ENCODE data around the gene TMEM91.

TMEM91 gene

GRCh38 chr19:41352609-41353465, 23.5 kb upstream of the TMEM91 start:
- peak overlapping the region; percentile 64 for H2AFZ ChIP-seq (ENCODE audit: low read length)
- H3K36me3 ChIP-seq (ENCODE audit: insufficient read depth, low read length) = peaks cover 4% of the 10 kb centered on the region; the same call in 1 of the 2 replicates
- H3K4me1 ChIP-seq (ENCODE audit: insufficient read depth, low read length, poor library complexity, severe bottlenecking) = peaks cover 43% of the 10 kb centered on the region
- H3K9me2 ChIP-seq (replicated peaks; ENCODE audit: low read depth, low read length) = no peaks in the 10 kb centered on the region
- H3K4me3 ChIP-seq (ENCODE audit: low read length, poor library complexity, severe bottlenecking) = peak overlapping the region; percentile 92
- H3K9me3 ChIP-seq (ENCODE audit: insufficient read depth, low read depth, low read length) = no peaks in the 10 kb centered on the region
- H3F3A ChIP-seq (ENCODE audit: low read depth) = no peaks in the 10 kb centered on the region; the same call in 1 of the 2 replicates
- H3K27me3 ChIP-seq (ENCODE audit: insufficient read depth, low read length, poor library complexity, severe bottlenecking) = no peaks in the 10 kb centered on the region
- TF ChIP-seq CTCF (conservative IDR thresholded peaks at IDR 0.05; ENCODE audit: low read length) = peak; percentile 75
- TF ChIP-seq EZH2phosphoT487 (IDR thresholded peaks at IDR 0.05; ENCODE audit: borderline replicate concordance) = no peak
- H4K20me1 ChIP-seq (ENCODE audit: insufficient read depth, low read length, poor library complexity, severe bottlenecking) = peaks cover 35% of the 10 kb centered on the region
- peak overlapping the region; percentile 100 for H3K4me2 ChIP-seq (ENCODE audit: low read depth, low read length, poor library complexity, severe bottlenecking)
- H3K79me2 ChIP-seq (ENCODE audit: insufficient read depth, low read length) = peaks cover 65% of the 10 kb centered on the region
- peak overlapping the region; percentile 92 for H3K9ac ChIP-seq (ENCODE audit: low read depth, low read length, poor library complexity, severe bottlenecking)

- no peaks in the 10 kb centered on the region for H3K9me3 ChIP-seq (ENCODE audit: insufficient read depth, low read depth, low read length)
- H3K36me3 ChIP-seq (ENCODE audit: insufficient read depth, low read length) = no peaks in the 10 kb centered on the region
- H3K9me2 ChIP-seq (replicated peaks; ENCODE audit: low read depth, low read length) = no peaks in the 10 kb centered on the region
- H3F3A ChIP-seq (ENCODE audit: low read depth) = no peaks in the 10 kb centered on the region; the same call in 1 of the 2 replicates
- peaks cover 58% of the 10 kb centered on the region for H3K79me2 ChIP-seq (ENCODE audit: insufficient read depth, low read length)
- peak within 1 kb of the TSS; percentile 92 for H3K4me3 ChIP-seq (ENCODE audit: low read length, poor library complexity, severe bottlenecking)
- H3K4me2 ChIP-seq (ENCODE audit: low read depth, low read length, poor library complexity, severe bottlenecking) = peak within 1 kb of the TSS; percentile 100
- TF ChIP-seq EZH2phosphoT487 (IDR thresholded peaks at IDR 0.05; ENCODE audit: borderline replicate concordance) (no peak), CTCF (conservative IDR thresholded peaks at IDR 0.05; ENCODE audit: low read length) (peak; percentile 83)
- H2AFZ ChIP-seq (ENCODE audit: low read length) = peak within 1 kb of the TSS; percentile 64
- H4K20me1 ChIP-seq (ENCODE audit: insufficient read depth, low read length, poor library complexity, severe bottlenecking) = peaks cover 35% of the 10 kb centered on the region
- H3K9ac ChIP-seq (ENCODE audit: low read depth, low read length, poor library complexity, severe bottlenecking) = peak within 1 kb of the TSS; percentile 92
- H3K4me1 ChIP-seq (ENCODE audit: insufficient read depth, low read length, poor library complexity, severe bottlenecking) = peaks cover 51% of the 10 kb centered on the region
- no peaks in the 10 kb centered on the region for H3K27me3 ChIP-seq (ENCODE audit: insufficient read depth, low read length, poor library complexity, severe bottlenecking)
These were observed 22.6 kb upstream of the TMEM91 start, which contains the start of gene TGFB1 for GRCh38 chr19:41353466-41354342. Gene TGFB1 (minus strand): TSS chr19:41353922. CDS start chr19:41353044, 878 bp downstream.

GRCh38 chr19:41354343-41354953, 21.9 kb upstream of the TMEM91 start:
- TF ChIP-seq CTCF (conservative IDR thresholded peaks at IDR 0.05; ENCODE audit: low read length) (no peak), EZH2phosphoT487 (IDR thresholded peaks at IDR 0.05; ENCODE audit: borderline replicate concordance) (no peak)
- Histone ChIP-seq H3K27me3 (ENCODE audit: insufficient read depth, low read length, poor library complexity, severe bottlenecking) (no peaks in the 10 kb centered on the region), H3K79me2 (ENCODE audit: insufficient read depth, low read length) (peaks cover 50% of the 10 kb centered on the region), H3F3A (ENCODE audit: low read depth) (no peaks in the 10 kb centered on the region; the same call in 1 of the 2 replicates), H3K4me3 (ENCODE audit: low read length, poor library complexity, severe bottlenecking) (peak overlapping the region; percentile 92), H3K9me2 (replicated peaks; ENCODE audit: low read depth, low read length) (no peaks in the 10 kb centered on the region), H3K4me2 (ENCODE audit: low read depth, low read length, poor library complexity, severe bottlenecking) (peak overlapping the region; percentile 100), H3K9me3 (ENCODE audit: insufficient read depth, low read depth, low read length) (no peaks in the 10 kb centered on the region), H3K36me3 (ENCODE audit: insufficient read depth, low read length) (no peaks in the 10 kb centered on the region), H3K4me1 (ENCODE audit: insufficient read depth, low read length, poor library complexity, severe bottlenecking) (peaks cover 43% of the 10 kb centered on the region), H4K20me1 (ENCODE audit: insufficient read depth, low read length, poor library complexity, severe bottlenecking) (peaks cover 28% of the 10 kb centered on the region), H2AFZ (ENCODE audit: low read length) (no peak overlapping the region), H3K9ac (ENCODE audit: low read depth, low read length, poor library complexity, severe bottlenecking) (peak overlapping the region; percentile 92)

Measured in Loucy (cell line).